GM21825 (cell line): ENCODE measurements around the gene SLC9B1.

ENCODE experiments used
- ATAC-seq: cut with Tn5 transposase; IDR thresholded peaks from one replicate; pipeline ENCODE4 v1.9.1; 2021; ENCODE audit warnings: mild to moderate bottlenecking, moderate library complexity; ENCODE audit not compliant: unreplicated experiment

SLC9B1 gene

DNA sequence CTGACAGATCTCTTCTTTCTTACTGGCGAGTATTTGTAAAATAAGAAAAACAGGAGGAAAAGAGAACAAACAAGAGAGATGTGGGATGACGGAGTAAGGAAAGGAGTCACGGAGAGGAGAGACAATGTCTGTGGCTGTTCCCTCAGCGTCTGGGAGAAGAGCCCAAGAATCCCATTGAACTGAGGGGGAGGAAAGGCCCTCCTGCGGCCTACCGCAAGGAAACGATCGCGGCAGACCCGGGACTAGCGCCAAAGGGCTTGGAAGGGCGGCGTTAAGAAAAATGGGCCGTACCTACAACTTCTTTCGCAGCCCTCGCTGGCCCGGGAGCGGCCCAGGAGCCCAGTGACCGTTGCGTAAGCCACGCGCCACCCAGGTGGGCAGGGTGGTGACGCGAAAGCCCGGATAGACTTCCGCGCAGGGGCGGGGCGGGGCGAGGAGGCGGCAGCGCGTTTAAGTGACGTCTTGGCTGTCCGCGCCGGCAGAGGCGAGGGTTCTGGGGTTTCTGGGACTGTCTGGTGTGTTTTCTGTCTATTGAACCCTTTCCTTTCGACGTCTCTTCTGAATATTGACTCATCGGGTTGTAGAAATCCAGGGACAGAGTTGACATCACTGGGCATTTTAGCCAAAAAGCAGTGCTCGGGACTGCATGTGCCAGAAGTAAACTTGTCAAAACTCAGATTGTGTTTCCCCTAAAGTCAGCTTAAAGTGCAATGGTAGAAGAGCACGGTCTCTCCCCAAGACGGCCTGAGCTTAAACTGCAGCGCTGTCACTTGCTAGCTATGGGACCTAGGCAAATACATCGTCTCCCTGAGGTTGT, at the start of gene SLC9B1:
SLC9B1 (minus strand) TSS at position 398 of the 817 bp plus-strand sequence. CDS start 27,994 bp downstream, outside the sequence.
- ATAC-seq = peak; percentile 99

DNA sequence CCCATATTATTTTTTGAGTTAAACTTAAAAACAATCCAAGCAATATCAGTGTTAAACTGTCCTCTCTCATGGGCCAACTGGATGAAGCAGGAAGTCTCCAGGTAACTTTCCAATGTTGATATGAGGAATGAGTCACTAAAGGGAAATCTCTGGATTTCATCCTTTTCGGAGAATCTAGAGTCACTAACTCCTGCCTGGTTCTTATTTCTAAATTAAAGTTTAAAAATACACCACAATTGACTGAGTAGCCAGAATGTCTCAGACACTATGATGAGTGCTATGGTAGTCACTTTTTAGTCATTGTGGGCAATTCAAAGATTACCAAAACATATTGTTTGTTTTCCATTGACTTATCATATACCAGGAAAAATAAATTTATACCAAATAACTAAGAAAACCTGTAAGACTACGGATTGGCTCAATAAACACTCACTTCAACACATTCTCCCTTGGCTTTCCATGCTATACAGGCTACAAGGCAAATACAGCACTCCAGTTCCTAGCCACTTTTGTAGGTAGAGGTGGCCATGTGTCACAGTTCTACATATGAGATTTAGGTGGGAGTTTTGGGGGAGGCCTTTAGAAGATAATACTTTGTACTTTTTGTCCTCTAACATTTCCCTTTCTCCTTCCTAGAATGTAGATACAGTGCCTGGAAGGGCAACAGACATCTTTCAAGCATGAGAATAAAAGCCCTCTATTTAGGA, 48.5 kb upstream of the SLC9B1 start:
- no peak for ATAC-seq

DNA sequence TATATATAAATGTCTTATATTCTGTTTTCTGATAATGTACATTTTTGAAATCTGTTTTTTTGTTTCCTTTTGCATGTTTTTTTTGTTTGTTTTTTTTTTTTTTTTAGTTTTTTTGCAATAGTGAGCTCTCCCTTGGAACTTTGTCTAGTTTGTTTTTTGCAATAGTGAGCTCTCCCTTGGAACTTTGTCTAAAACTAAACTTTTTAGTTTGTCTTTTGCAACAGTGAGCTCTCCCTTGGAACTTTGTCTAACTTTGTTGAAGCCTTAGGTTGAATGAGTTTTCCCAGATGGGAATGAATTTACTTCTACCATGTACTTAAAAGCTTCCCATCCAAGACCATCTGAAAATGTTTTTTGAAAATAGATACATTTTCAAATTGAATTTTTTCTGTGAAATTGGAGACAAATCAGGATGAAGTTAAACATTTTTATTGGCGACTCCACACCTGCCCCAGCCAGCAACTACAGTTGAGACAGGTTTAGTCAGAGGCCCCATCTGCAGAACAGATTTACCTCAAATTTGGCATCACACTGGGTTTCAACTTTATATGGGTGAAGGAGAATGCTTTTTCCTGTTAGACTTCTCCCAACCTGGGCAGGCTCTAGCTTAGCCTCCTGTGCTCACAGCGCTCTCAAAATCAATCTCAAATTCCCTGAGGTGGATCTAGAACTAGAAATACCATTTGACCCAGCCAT, 41.1 kb upstream of the SLC9B1 start:
- no peak for ATAC-seq

GRCh38 chr4:103054030-103054429, 34.5 kb upstream of the SLC9B1 start:
- ATAC-seq = no peak

DNA sequence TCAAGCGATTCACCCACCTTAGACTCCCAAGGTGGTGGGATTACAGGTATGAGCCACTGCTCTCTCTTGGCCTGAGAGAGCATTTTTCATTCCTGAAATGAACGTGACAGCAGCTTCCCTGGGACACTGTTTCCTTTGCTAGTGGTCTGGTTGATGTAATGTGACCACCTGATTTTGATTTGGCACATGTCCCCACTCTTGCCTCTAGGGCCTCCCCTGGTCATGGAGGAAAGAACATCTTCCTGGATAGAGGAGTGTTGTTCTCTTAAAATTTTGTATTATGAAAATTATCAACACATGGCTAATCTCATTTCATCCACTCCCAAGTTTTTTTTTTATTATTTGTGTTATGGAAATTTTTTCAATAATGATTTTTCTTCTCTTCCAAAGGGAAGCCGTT, 33.3 kb upstream of the SLC9B1 start:
- no peak for ATAC-seq

GRCh38 chr4:103052145-103052544, 32.6 kb upstream of the SLC9B1 start:
- ATAC-seq = no peak

- ATAC-seq = no peak
These were observed 31.4 kb upstream of the SLC9B1 start for GRCh38 chr4:103050736-103051436.

DNA sequence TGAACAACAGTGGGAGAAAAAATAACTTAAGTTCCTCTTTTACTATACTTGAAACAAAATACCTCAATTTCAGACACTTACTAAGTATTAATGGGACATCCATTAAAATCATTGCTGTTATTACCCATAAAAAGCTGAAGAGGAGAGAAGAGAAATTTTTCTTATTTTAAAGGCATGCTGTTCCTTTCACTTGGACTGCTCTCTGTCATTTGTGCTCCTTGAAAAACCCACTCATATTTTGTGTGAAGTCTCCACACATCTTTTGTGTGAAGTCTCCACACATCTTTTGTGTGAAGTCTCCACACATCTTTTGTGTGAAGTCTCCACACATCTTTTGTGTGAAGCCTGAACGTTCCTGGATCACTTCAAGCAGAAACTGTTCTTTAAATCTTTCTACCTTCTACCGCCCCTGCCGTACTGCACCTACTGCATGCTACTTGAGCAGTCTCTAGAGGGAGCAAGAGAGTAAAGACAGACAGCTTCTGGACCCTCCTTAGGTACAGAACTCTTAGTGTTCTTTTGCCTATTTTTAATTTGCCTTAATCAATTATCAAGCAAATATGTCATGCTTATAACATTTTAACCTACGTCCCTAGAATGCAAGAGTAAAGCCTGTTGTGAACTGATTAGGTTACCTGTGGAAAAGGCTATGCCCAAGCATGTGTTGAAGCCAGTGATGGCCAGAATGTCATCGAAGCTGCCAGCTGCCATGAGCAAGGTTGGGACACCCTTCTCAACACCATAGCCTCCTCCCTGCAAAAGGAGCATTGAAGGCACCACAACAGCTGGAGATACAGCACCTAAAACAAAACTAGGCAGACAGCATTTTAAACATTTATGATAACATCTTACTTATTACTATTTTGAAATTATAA, 27.1 kb upstream of the SLC9B1 start:
- peak; percentile 86 for ATAC-seq

- ATAC-seq = no peak
These were observed 24.7 kb upstream of the SLC9B1 start for GRCh38 chr4:103044183-103044582.

GRCh38 chr4:103036169-103036568, 16.7 kb upstream of the SLC9B1 start:
- no peak for ATAC-seq

DNA sequence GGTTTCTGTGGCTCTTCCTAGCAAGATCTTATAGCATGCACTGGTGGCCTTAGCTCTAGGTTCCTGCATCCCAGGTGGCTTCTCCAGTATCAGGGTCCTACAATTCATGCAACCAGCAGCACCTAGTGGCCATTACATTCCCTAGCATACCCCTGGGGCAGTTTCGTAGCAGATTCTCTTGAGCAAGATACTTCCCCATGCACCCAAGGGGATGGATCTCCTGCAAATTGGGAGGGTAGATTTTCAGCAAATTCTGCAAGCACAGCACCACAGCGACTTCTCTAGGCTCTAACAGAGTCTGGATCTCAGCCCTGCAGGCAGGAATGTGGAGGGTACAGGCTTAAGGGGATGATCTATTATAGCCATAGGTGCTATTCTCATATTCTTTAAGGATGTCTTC, 13.1 kb upstream of the SLC9B1 start:
- ATAC-seq = no peak

DNA sequence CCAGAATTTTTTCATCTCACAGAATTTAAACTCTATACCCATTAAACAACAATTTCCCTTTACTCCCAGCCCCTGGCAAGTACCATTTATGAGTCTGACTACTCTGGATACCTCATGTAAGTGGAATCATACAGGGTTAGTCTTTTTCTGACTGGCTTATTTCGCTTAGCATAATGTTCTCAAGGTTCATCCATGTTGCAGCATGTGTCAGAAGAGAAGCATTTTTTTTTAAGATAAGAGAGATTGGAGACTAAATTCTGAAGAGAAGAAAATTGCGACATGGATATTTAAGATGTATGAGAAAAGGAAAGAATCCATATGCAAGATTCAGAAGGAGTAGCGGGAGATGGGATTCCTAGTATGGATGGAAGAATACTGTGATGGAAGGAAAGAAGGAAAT, 11.3 kb upstream of the SLC9B1 start:
- no peak for ATAC-seq

GRCh38 chr4:103029300-103029699, 9.8 kb upstream of the SLC9B1 start:
- ATAC-seq = no peak

DNA sequence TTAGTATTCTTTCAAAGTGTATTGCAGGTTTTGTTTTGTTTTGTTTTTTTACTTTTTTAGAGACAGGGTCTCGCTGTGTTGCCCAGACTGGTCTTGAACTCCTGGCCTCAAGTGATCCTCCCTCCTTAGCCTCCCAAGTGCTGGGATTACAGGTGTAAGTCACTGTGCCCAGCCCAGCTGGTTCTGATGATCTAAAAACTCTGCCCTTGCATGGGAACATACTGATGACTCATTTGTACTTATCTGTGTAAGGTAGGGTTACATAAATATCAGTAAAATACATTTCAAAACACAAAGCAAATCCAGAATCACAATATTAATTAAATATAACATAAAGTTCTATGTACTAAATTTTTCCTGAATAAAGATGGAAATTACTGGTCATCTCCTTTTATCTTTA, 7.4 kb upstream of the SLC9B1 start:
- ATAC-seq = no peak

- ATAC-seq = no peak
These were observed 5.5 kb upstream of the SLC9B1 start for GRCh38 chr4:103024996-103025395.

GRCh38 chr4:103021120-103021519, 1.6 kb upstream of the SLC9B1 start:
- no peak for ATAC-seq

GRCh38 chr4:103018391-103019307, 856 bp downstream of the SLC9B1 start:
- ATAC-seq = no peak

DNA sequence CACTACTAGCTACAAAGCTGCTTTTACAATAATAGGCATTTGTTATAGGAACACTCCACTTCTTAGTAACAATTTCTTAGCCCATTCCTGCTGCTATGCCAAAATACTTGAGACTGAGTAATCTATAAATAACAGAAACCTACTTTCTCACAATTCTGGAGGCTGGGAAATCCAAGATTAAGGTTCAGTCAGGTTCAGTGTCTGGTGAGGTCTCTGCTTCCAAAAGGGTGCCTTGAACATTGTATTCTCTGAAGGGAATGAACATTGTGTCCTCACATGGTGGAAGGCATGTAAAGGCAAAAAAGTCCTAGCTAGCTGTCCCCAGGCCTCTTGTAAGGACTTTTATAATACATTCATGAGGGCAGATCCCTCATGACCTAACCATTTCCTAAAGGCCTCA, 7.0 kb downstream of the SLC9B1 start:
- ATAC-seq = no peak

- no peak for ATAC-seq
These were observed 7.4 kb downstream of the SLC9B1 start for GRCh38 chr4:103012060-103012459.
